ENCODE results near the gene UGGT2. TPM values are rescaled to one million over a fixed set of nuclear protein-coding genes. Genes with fewer than 3 reads are reported as not detected.

Gene UGGT2
- total RNA-seq, 4 donors from 2014 or later, result 19.5 to 148 (median 41.0) TPM

- WGBS, 2 donors (ENCODE audit: low coverage in 1 of 2), result 50 to 52% methylated on average over 1 of the region's 1 CpG
- Histone ChIP-seq H3K27ac (peak overlapping the region in 1 of 4 donors; percentile 19), H3K4me1 (peaks cover 0 to 2% (median 0%) of the 10 kb centered on the region in 4 donors), H3K27me3 (no peaks in the 10 kb centered on the region), H3K4me3 (no peak overlapping the region), H3K9me3 (no peaks in the 10 kb centered on the region), H3K36me3 (peaks cover 0 to 8% (median 0%) of the 10 kb centered on the region in 4 donors)
- no peak for TF ChIP-seq POLR2A (IDR thresholded peaks at IDR 0.05)
- no peak for TF ChIP-seq POLR2AphosphoS5 (IDR thresholded peaks at IDR 0.05)
- no peak for TF ChIP-seq CTCF (IDR thresholded peaks at IDR 0.05)
- intact Hi-C loops (cut with DNase I; ENCODE audit: low total_unique reads), result no loop called here
- in situ Hi-C loops (cut with MboI; ENCODE audit: low pct_ligation_motif_present in 1 of 4, low pct_unique_long_range_greater_than_20kb in 1 of 4, low sequenced_read_pairs in 3 of 4), result no loop called here
- no peak for DNase-seq
Measured at GRCh38 chr13:95950103-95950502, 103.1 kb downstream of the UGGT2 start.

- Histone ChIP-seq H3K27me3 (no peaks in the 10 kb centered on the region), H3K4me1 (peaks cover 0 to 2% (median 0%) of the 10 kb centered on the region in 4 donors), H3K27ac (no peak overlapping the region), H3K9me3 (no peaks in the 10 kb centered on the region), H3K4me3 (no peak overlapping the region), H3K36me3 (peaks cover 0 to 8% (median 0%) of the 10 kb centered on the region in 4 donors)
- no peak for TF ChIP-seq POLR2A (IDR thresholded peaks at IDR 0.05)
- no peak for TF ChIP-seq CTCF (IDR thresholded peaks at IDR 0.05)
- TF ChIP-seq EP300 (IDR thresholded peaks at IDR 0.05; ENCODE audit: low read depth), result no peak
- TF ChIP-seq POLR2AphosphoS5 (IDR thresholded peaks at IDR 0.05), result no peak
- intact Hi-C loops (cut with DNase I; ENCODE audit: low total_unique reads) (no loop called here), in situ Hi-C loops (cut with MboI; ENCODE audit: low pct_ligation_motif_present in 1 of 4, low pct_unique_long_range_greater_than_20kb in 1 of 4, low sequenced_read_pairs in 3 of 4) (no loop called here)
- 50 to 71% methylated on average over 1 to 2 of the region's 2 CpGs for WGBS, 2 donors (ENCODE audit: low coverage in 1 of 2)
- no peak for DNase-seq
Measured at GRCh38 chr13:95948656-95949055, 104.5 kb downstream of the UGGT2 start.

- Histone ChIP-seq H3K36me3 (peaks cover 0 to 32% (median 15%) of the 10 kb centered on the region in 4 donors), H3K9me3 (peaks cover 4 to 5% of the 10 kb centered on the region in 2 donors), H3K4me3 (no peak overlapping the region), H3K4me1 (no peaks in the 10 kb centered on the region), H3K27ac (no peak overlapping the region), H3K27me3 (no peaks in the 10 kb centered on the region)
- no peak for DNase-seq
- in situ Hi-C loops (cut with MboI; ENCODE audit: low pct_ligation_motif_present in 1 of 4, low pct_unique_long_range_greater_than_20kb in 1 of 4, low sequenced_read_pairs in 3 of 4) (no loop called here), intact Hi-C loops (cut with DNase I; ENCODE audit: low total_unique reads) (no loop called here)
- no peak for TF ChIP-seq CTCF (IDR thresholded peaks at IDR 0.05)
- TF ChIP-seq POLR2AphosphoS5 (IDR thresholded peaks at IDR 0.05), result no peak
- no peak for TF ChIP-seq POLR2A (IDR thresholded peaks at IDR 0.05)
- TF ChIP-seq EP300 (IDR thresholded peaks at IDR 0.05; ENCODE audit: low read depth), result no peak
- 59 to 84% methylated on average over 3 to 4 of the region's 4 CpGs for whole genome bisulfite sequencing, 2 donors (ENCODE audit: low coverage in 1 of 2)
Measured at GRCh38 chr13:95937714-95938320, 115.4 kb downstream of the UGGT2 start.

- intact Hi-C loops (cut with DNase I; ENCODE audit: low total_unique reads) (no loop called here), in situ Hi-C loops (cut with MboI; ENCODE audit: low pct_ligation_motif_present in 1 of 4, low pct_unique_long_range_greater_than_20kb in 1 of 4, low sequenced_read_pairs in 3 of 4) (no loop called here)
- TF ChIP-seq EP300 (IDR thresholded peaks at IDR 0.05; ENCODE audit: low read depth) (no peak), POLR2AphosphoS5 (IDR thresholded peaks at IDR 0.05) (no peak), CTCF (IDR thresholded peaks at IDR 0.05) (no peak), POLR2A (IDR thresholded peaks at IDR 0.05) (no peak)
- 97% methylated on average over 28 of the region's 44 CpGs; no CpG with 5 or more reads in 1 of the 2 donors for WGBS, 2 donors (ENCODE audit: low coverage in 1 of 2)
- H3K4me3 ChIP-seq, result no peak overlapping the region
- no peaks in the 10 kb centered on the region for H3K4me1 ChIP-seq
- no peak for DNase-seq
- H3K27ac ChIP-seq, result no peak overlapping the region
- peaks cover 0 to 19% (median 8%) of the 10 kb centered on the region in 4 donors for H3K36me3 ChIP-seq
- peaks cover 5 to 7% of the 10 kb centered on the region in 2 donors for H3K9me3 ChIP-seq
- no peaks in the 10 kb centered on the region for H3K27me3 ChIP-seq
Measured at GRCh38 chr13:95931300-95932025, 121.7 kb downstream of the UGGT2 start.
